GM18505 (cell line): Measurements from ENCODE around the gene CACNA1E.

Experiments used
- ATAC-seq: cut with Tn5 transposase; IDR thresholded peaks from one replicate; pipeline ENCODE4 v1.9.1; 2021; ENCODE audit not compliant: unreplicated experiment
- POLR2A ChIP-seq: IDR thresholded peaks from 4 replicates; pipeline ENCODE4 v1.6.1; 2011; ENCODE audit warnings: borderline replicate concordance; ENCODE audit not compliant: insufficient read depth, insufficient read length; ENCODE audit errors: extremely low read depth

The CACNA1E gene

DNA sequence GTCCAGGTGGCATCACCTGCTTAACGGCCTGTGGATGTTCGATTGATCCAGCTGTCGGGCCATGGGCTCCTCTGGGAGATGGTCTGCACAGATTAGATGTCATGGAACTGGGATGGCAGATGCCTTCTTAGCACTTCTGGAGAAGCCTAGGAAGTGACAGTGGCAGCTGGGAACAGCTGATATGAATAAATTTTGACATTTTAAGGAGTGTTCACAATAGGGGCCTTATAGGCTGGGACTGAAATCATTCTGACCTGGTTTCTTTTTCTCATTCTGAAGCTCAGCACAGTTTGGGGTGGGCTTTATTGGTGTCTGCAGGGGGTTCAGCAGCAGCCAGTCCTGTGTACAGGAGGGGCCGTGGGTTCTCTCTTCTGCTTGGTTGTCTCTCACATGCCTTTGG is 175.3 kb downstream of the CACNA1E start:
- ATAC-seq: no peak
- TF ChIP-seq POLR2A: no peak

DNA sequence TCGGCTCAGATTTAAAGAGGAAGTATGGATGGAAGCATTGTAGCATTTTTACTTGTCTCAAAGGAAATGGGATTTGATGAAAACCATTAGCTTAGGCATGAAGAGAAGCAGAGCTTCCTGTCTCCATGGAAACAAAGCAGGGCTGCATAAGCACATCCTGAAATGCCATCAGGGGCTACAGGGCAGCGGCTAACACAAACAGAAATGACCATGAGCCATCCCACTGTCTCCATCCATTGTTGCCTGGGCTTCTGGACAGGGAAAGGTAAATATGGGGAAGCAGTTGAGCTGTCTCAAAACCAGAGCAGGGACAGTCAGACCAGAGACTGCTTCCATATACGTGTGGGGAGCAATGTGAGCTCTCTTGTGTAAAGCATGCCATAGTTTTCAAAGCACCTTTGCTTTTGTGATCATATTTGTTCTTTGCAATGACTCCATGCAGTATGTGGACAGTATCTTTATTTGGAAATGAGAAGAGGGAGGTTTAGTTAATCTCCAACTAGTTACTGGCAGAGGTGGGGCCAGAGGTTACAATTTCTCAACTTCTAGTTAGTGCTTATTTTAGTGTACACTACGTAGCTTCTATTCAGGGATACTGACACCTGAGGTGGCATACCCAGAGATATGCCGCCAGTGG is 176.1 kb downstream of the CACNA1E start:
- ATAC-seq: no peak
- TF ChIP-seq POLR2A: no peak

GRCh38 chr1:181660621-181661020 is 177.3 kb downstream of the CACNA1E start:
- no peak for ATAC-seq
- no peak for TF ChIP-seq POLR2A

DNA sequence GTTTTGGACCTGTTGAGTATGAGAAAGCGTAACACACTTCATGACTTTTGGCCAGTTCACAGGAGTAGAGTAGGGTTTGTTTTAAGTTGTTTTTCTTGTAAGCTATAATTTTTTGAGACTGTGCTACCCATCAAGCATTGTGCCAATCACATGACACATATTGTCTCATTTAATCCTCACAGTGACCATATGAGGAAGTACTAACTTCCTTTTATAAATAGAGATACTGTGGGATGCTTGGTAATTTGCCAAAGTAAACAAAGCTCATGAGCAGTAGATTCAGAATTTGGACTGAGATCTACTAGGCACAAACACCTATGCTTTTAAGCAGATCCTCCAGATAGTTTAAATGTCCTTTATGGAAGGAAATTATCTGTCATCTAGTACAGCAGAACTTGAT is 178.3 kb downstream of the CACNA1E start:
- no peak for ATAC-seq
- no peak for TF ChIP-seq POLR2A

- no peak for ATAC-seq
- no peak for TF ChIP-seq POLR2A
Observed at GRCh38 chr1:181662606-181663005, 179.3 kb downstream of the CACNA1E start.

DNA sequence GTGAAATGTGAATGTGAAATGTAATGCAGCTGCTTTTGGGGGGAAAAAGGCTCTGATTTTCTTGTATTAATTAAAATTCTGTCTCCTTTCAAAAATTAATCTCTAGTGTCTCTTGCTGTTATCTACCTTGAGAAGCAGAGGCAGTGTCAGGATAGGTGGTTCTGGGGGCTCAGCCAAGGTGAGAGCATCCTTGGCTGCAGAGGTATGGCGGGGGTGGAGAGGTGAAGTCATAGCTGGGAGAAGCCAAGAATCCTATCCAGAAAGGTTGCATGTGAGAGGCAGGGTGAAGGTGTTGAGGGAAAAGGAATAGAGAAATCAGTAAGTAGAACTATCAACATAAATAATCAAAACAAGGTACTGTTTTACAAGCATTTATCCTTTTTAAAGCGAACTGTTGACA is 181.2 kb downstream of the CACNA1E start:
- no peak for TF ChIP-seq POLR2A
- ATAC-seq: no peak

DNA sequence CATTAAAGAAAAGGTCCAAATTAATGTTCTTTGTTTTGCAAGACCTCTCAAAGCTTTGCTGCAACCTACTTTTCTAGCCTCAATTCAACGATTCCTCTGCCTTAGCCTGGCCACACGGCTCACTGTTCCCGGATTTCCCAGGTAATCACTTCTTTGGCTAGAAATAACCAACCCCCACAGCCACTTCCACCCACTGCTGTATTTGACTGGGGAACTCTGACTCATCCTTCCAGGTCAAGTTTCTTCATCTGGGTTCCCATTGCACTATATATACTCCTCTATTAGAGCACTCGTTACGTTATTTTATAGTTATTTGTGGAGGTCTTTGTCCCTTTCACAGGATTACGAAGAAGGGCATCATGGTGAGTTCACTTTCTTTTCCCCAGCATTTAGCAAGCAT is 185.9 kb downstream of the CACNA1E start:
- no peak for ATAC-seq
- TF ChIP-seq POLR2A: no peak

DNA sequence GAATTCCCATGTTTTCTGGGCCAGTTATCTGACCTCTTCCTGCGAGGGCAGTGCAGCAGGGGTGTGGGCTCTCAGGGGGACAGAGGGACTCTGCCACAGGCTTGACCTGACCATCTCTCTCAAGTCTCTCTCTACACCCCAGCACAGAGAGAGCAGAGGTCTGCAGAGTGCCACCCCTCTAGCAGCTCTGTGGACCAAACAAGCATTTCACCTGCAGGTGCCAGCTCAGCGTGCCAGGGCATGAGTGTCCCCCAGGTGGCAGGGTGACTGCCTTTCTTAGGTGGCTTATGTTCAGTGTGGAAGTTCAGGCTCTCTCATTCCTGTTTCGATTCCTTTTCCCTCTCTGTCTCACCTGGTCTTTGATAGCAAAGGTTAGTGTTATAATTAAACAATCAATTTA is 191.3 kb downstream of the CACNA1E start:
- no peak for ATAC-seq
- TF ChIP-seq POLR2A: no peak

GRCh38 chr1:181675091-181675917 is 192.0 kb downstream of the CACNA1E start:
- TF ChIP-seq POLR2A: no peak
- ATAC-seq: no peak

GRCh38 chr1:181675918-181676190 is 192.5 kb downstream of the CACNA1E start:
- TF ChIP-seq POLR2A: no peak
- ATAC-seq: no peak

- no peak for ATAC-seq
- no peak for TF ChIP-seq POLR2A
Observed at GRCh38 chr1:181676269-181676668, 193.0 kb downstream of the CACNA1E start.

DNA sequence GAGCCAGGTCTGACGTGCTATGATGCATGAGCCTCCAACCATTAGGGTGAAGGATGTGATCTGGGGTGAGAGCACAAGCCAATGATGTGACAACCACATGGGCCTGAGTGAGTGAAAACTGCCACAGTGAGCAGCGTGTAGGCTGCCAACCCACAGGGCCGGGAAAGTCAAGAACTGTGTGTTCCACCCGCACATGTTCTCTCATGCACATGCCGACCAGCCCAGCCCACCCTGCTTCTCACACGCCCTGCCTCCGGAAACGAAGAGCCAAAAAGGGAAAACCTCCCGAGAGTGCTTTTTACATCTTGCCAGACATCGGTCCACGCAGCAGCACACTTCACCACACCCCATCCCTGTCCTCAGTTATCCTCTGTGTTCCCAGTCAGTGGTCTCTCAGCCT is 197.0 kb downstream of the CACNA1E start:
- TF ChIP-seq POLR2A: no peak
- ATAC-seq: no peak

DNA sequence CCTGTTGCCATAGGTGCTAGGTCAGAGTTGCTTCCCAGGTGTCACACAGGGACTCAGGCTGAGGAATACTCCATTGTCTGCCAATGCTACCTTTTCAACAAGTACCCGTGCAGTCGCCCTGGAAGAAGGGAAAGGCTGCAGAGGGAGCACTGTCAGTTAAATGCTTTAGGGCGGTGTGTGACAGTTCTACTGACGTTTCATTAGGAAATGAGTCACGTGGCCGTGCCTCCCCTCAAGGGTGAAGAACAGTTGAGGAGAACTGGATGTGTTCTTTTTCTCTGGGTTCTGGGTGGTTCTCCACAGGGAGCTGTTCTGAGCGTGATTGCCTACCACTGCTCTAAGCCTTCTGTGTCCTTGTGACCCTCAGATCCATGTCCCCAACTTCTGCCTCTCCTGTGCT is 197.6 kb downstream of the CACNA1E start:
- TF ChIP-seq POLR2A: no peak
- no peak for ATAC-seq

DNA sequence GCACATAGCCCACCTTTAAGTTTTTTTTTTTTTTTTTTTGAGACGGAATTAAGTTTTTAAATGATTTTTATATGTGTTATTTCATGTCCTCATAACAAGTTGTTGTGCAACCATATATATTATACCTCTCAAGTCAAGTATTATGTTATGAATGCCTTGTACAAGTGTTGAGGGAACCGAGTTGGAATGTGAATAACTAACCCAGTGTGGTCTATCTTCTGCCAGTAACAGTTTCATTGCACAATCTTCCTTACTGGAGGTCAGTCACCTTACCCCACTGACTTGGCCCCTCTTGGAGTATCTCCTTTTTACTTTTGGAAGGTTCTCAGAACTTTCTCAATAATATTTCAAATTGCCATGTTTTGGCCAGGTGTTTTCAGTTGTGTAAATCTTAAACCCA is 201.9 kb downstream of the CACNA1E start:
- no peak for ATAC-seq

More for the DNA sequence above, 201.9 kb downstream of the CACNA1E start:
- TF ChIP-seq POLR2A: no peak
